Raji (cell line): ENCODE results near the gene SRP14.
A peak's percentile ranks its signal among the peaks of the same experiment; 100 is the strongest.

Experiments
- POLR2A ChIP-seq: IDR thresholded peaks from 2 replicates; pipeline ENCODE4 v1.6.1; 2011; ENCODE audit warnings: low read depth, low read length, control low read depth; ENCODE audit not compliant: insufficient read depth

Gene SRP14

DNA sequence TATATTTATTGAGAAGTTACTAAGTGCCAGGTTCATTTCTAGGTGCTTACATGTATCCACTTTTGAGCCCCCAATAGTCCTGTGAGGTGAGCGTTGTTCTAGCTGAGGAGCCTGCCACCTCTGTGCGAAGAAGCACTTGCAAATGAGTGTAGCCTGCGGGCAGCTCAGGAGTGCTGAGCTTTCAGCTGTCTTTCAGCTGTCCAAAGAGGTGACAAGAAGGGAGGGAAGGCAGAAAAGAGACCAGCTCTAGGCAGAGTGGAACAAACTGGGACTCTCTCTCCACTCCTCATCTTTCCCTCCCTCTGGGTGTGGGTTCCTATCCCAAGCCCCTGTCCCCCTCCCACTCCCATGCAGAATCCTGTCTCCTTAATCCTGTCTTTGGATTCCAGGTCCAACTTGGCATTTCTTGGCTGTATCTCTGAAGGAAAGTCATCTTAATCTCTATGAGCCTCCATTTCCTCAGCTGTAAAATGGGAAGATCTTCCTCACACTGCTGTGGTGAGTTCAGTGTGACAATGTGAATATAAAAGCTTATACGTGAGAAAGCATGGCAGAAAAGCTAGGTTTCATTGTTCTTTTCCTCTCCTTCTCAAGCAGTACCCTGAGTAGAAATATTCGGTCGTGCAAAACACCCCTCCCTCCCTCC is 6.7 kb upstream of the SRP14 start:
- TF ChIP-seq POLR2A: no peak

- TF ChIP-seq POLR2A: 0 out of 2 replicates have a peak, but pooled peaks have one; percentile 27
Measured at GRCh38 chr15:40044717-40045571, 6.0 kb upstream of the SRP14 start.

DNA sequence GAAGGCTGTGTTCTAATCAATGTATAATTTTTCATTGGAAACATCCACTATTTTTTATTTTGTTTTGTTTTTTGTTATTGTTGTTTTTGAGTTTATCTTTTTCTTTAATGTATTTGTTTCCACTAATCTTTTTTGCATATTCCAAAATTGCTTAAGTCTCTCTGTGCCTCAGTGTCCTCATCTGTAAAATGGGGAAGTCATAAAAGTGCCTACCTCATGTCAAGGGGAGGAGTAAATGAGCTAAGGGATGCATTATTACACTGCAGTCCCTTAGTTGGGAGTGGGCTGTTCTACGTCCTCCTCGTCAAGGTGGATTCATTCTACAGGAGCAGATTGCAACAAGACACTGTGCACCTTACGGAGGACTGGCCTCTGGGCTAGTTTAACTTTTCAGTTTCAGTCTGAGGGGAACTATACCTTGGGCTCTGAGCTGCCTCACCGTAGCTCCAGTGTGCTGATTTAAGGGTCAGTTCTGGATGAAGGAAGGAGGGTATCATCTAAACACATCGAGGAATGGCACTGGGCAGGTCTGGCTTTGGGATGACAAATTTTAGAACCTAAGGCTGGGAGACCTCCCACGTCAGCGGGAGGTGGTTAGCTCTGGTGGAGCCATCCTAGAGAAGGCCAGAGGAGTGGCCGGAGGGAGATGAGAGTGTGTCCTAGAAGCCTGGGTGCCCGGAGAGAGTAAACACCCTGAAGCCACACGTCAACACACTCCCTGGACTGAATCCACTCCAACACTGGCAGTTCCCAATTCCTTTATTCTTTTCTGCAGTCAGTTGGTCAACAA is 5.1 kb upstream of the SRP14 start:
- no peak for TF ChIP-seq POLR2A

DNA sequence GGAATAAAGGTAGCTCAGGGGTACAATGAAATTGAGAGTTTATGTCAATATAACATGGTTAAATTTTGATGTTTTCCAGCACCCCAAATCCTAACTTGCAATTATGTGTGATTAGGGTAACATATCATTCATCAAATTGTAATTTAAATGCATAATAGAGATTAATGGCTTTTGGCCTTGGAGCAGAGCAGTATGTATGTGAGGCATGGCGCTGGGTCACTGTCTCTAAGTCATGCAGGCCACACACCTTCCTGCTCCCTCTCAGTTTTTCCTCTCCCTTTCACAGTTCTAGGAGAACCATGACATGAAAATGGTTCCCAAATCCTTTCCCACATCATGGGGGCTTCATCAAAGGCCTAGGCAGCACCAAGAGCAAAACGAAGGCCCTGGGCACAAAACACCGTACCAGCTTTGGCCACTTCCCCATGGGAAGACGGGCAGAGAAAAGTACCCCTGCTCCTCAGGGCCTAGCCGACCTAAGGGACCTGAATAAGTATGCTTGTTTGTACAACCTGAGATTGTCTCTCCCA is 3.9 kb upstream of the SRP14 start:
- no peak for TF ChIP-seq POLR2A

DNA sequence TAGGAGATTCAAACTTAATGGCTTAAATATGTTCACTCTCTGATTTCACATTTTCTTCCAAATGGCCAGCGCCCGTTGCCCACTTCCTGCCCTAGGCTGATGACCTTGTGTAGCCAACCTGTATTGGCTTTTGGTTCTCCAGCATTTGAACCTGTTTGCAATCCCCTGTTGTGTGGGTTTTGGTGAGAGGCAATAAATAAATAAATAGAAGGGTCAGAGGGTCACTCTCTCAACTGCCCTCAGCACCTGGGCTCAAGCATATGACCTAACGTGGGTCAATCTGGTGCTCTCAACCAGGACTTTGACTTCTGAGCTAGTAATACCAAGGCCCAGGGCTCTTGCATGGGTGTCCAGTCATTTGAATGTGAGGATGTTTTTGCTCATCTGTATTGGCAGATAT is 1.8 kb upstream of the SRP14 start:
- no peak for TF ChIP-seq POLR2A

DNA sequence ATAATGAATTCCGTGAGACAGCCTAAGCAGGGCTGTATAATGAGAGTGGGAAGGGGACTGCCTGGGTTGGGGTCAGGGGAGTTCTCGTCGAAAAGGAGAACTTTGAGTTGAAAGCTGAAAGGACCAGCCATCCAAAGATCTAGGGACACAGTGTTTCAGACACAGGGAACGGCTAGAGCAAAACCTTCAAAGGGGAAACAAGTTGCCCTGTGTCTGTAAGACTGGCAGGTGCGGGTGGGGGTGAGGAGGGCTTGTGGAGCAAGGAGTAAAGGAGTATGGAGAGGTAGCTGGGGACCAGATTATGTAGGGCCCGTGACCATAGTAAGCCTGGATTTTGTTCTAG is 1.3 kb upstream of the SRP14 start:
- TF ChIP-seq POLR2A: no peak

DNA sequence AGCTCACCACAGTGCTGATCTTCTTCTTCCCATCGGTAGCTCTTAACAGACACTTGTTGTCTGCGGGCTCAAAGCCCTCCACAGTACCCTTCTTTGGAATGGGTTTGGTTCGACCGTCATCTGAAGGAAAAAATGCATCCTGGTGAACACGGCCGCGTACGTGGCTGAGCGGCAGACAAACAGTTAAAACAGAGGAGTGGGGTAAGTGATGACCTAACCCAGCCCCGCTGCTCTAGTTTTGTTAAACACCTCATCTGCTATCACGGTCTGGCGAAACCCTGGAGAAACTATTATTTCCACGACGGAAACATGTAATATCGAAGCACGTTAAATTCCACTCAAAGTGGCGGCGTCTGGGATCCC is 725 bp downstream of the SRP14 start:
- no peak for TF ChIP-seq POLR2A

DNA sequence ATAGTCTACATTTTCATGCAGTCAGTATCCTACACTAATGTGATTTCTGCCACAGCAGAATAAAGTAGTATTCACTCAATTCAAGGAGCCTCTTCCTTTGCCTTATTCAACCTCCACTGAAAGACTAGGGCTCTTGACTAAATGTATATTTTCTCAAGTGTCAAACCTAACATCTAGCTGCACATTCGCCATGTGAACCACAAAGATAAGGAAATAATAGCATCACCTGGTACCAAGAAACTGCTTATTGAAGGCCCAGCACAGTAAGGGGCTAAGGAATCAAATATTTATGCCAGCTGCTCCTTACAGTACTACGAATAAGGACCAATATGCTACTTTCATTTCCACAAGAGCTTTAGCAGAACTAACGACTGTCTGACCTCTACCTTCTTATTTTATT is 1.3 kb downstream of the SRP14 start:
- TF ChIP-seq POLR2A: no peak

DNA sequence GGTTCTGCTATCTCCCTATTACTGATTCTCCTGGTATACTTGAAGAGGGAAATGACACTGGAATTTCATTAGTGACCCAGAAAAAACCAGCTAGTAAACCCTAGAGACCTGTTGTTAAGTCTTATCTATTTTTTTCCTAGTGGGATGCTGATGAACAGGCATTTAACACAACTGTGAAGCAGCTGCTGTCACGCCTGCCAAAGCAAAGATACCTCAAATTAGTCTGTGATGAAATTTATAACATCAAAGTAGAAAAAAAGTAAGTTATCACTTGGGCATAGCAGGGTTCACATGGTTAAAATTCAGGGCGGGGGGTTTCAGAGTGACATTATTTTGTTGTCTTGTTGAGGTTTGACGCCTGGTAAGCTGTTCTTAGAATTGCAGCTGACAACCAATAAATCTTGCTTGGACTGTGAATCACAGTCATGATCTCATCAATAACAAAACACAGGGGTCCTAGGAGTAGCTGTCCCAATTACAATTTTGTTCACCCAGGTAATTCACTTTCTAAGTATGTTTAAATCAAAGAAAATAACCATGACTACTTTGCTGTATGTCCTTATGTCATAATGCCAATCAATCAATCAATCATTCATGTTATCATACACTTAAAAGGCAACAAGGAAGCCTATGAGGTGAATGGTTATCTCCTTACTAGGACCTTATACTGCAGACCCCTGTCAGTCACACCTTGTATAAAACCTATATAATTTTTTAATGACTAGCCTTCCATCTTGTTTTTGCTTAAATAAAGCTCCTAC is 4.6 kb downstream of the SRP14 start:
- TF ChIP-seq POLR2A: no peak

DNA sequence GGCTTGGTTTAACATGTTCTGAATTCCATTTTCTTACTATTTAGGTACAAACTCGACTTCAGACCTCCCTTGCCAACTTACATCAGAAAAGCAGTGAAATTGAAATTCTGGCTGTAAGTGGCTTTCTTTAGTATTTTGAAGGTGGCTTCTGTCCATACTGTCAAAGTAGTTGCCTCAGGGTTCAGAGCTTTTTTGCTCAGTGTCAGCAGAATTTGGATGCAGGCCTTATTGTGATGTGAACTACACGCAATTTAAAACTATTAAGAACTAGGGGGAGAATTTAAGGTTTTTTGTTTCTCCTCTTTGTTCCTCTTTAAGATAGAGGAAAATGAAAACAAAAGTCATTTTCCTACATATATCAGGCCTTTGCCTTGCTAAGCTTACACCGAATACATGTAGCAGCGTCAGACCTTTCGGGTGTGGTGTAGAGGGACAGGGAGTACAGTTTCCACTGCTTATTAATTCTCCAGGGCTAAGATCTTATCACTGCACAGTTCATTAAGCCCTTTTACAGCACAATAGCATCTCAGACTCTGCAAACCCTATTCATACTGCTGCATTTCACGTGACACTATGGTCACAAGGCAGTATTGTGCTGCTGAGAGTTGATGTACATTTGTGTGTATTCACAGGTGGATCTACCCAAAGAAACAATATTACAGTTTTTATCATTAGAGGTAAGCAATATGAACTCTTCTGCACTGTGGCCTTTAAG is 6.7 kb downstream of the SRP14 start:
- TF ChIP-seq POLR2A: no peak

- no peak for TF ChIP-seq POLR2A
Measured at GRCh38 chr15:40031300-40031699, 7.7 kb downstream of the SRP14 start.

DNA sequence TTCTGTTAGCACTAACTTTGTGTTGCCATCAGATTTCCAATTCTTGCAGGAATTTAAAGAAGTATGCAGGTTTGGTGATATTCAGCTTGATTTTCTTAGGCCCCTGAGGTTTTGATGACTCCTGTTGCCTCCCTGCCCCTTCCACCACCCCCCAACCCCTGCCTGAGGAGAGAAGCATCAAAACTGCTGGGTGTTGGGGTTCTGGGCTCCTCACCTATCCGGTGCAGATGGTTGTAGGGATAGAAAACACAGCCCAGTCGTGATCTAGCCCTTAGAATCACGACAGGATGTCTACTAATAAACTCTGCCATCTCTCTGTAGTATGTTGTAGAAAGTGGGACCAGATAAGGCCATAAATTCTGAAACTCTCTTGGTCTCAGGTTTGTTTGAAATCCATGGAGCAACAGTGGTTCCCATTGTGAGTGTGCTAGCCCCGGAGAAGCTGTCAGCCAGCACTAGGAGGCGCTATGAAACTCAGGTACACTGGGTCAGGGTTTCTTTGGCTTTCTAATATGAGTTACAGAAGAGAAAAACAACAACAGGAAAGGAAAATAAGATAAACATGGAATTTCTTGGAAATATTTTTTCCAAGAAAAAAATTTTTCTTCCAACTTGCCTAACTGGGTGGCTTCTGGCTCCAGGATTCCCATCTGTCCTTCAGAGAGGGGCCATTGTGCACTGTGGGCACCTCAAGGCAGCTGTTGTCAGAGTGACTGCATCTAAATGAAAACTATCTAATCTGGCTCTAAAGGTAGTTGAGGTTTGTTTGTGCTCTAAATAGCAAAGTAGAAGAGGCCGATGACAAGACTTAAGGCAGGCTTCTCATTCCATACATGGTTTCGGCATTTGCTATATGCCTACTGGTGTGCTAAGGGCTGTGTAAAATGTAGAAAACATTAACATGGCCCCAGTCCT is 8.7 kb downstream of the SRP14 start:
- TF ChIP-seq POLR2A: no peak

DNA sequence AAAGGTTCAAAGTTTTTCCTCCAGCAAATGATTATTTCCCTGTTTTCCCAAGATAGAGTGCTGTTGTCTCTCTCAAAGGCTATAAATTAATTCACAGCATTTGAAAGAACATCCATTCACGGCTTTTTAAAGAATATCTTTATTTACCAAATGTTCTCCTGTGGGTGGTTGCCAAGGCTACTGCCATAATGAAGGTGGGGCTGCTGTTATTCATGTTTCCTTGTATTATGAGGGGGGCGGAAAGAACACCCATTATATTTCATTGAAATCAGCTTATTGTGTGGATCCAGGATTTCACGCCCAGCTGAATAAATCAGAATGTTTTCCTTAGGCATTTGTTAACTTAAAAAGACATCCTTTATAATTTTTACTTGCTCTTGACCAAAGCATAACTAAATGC is 10.1 kb downstream of the SRP14 start:
- TF ChIP-seq POLR2A: no peak

- no peak for TF ChIP-seq POLR2A
Measured at GRCh38 chr15:40028193-40028592, 10.8 kb downstream of the SRP14 start.
